ENCODE data around the gene NT5DC1. TPM values are rescaled to one million over a fixed set of nuclear protein-coding genes. Genes with fewer than 3 reads are reported as not detected.

NT5DC1 gene
- polyA plus RNA-seq, 1 of the 3 experiments (the other 2 are of a cell fraction): 20.3 TPM

DNA sequence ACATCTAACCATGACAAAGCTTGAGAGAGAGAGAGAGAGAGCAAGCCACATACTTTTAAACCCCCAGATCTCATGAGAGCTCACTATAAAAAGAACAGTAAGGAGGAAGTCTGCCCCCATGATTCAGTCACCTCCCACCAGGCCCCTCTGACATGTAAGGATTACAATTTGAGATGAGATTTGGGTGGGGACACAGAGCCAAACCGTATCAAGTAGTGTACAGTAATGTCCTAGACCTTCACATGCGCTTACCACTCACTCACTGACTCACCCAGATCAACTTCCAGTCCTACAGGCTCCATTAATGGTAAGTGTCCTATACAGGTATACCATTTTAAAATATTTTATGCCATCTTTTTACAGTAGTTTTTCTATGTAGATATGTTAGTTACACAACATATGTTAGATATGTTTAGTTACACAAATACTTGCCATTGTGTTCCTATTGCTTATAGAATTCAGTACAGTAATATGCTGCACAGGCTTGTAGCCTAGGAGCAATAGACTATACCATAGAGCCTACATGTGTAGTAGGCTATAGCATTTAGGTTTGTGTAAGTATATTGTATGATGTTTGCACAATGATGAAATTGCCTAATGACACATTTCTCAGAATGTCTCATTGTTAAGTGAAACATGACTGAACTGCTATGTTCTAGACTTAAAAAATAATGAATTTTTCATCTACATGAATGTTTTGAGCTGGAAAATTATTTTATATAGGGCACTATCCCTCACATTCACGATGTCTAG lies 167.4 kb downstream of the NT5DC1 start:
- H4K20me1 ChIP-seq (ENCODE audit: insufficient read depth): no peaks in the 10 kb centered on the region
- DNase-seq: no peak
- peaks cover 5 to 12% of the 10 kb centered on the region in 2 experiments; a peak in 3 of 4 replicates for H3K4me1 ChIP-seq (ENCODE audit: control insufficient read depth in 1 of 2, insufficient read depth in 2 of 2, low read depth in 1 of 2, low read length in 1 of 2)
- H3K79me2 ChIP-seq (ENCODE audit: insufficient read depth): peaks cover 12% of the 10 kb centered on the region
- TF ChIP-seq MXI1 (IDR thresholded peaks at IDR 0.05; ENCODE audit: low read depth, low read length) (no peak), NFIC (IDR thresholded peaks at IDR 0.05; ENCODE audit: borderline replicate concordance) (no peak), RAD21 (IDR thresholded peaks at IDR 0.05; ENCODE audit: low read length) (no peak), POLR2AphosphoS5 (IDR thresholded peaks at IDR 0.05; ENCODE audit: low read depth, low read length) (no peak), SMC3 (IDR thresholded peaks at IDR 0.05; ENCODE audit: low read depth, low read length) (no peak), FOXJ3 (CRISPR knock-in tag; IDR thresholded peaks at IDR 0.05) (no peak), YY1 (IDR thresholded peaks at IDR 0.05; ENCODE audit: low read depth) (no peak), EP300 (IDR thresholded peaks at IDR 0.05; ENCODE audit: borderline replicate concordance in 1 of 2, low read depth in 1 of 2, low read length in 1 of 2) (no peak), JUND (IDR thresholded peaks at IDR 0.05) (no peak), RXRA (IDR thresholded peaks at IDR 0.05; ENCODE audit: borderline replicate concordance, low read depth) (no peak), FOXM1 (IDR thresholded peaks at IDR 0.05; ENCODE audit: low read depth) (no peak)
- TF ChIP-seq, protein P1, sequence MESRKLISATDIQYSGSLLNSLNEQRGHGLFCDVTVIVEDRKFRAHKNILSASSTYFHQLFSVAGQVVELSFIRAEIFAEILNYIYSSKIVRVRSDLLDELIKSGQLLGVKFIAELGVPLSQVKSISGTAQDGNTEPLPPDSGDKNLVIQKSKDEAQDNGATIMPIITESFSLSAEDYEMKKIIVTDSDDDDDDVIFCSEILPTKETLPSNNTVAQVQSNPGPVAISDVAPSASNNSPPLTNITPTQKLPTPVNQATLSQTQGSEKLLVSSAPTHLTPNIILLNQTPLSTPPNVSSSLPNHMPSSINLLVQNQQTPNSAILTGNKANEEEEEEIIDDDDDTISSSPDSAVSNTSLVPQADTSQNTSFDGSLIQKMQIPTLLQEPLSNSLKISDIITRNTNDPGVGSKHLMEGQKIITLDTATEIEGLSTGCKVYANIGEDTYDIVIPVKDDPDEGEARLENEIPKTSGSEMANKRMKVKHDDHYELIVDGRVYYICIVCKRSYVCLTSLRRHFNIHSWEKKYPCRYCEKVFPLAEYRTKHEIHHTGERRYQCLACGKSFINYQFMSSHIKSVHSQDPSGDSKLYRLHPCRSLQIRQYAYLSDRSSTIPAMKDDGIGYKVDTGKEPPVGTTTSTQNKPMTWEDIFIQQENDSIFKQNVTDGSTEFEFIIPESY (IDR thresholded peaks at IDR 0.05; ENCODE audit: borderline replicate concordance, low read depth): no peak
- TF ChIP-seq, protein P2, sequence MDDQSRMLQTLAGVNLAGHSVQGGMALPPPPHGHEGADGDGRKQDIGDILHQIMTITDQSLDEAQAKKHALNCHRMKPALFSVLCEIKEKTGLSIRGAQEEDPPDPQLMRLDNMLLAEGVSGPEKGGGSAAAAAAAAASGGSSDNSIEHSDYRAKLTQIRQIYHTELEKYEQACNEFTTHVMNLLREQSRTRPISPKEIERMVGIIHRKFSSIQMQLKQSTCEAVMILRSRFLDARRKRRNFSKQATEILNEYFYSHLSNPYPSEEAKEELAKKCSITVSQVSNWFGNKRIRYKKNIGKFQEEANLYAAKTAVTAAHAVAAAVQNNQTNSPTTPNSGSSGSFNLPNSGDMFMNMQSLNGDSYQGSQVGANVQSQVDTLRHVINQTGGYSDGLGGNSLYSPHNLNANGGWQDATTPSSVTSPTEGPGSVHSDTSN (IDR thresholded peaks at IDR 0.05): no peak
- H3K9ac ChIP-seq: no peak overlapping the region
- ChIA-PET POLR2A (interaction anchor here (0.6 to 1.5 kb wide), 4 partner anchors 10 to 302 kb away, joined by 3 to 8 read pairs (median 6); partner anchors contain the start of genes TSPYL1 and TSPYL4), CTCF (interaction anchor here (0.6 to 5.3 kb wide), 46 partner anchors 9 to 576 kb away, joined by 3 to 59 read pairs (median 4); partner anchors contain the start of genes RSPH4A, RWDD1, TSPYL1 and TSPYL4)
- no peak overlapping the region for H3K4me2 ChIP-seq
- no peak overlapping the region; a peak in 1 of 4 replicates for H3K4me3 ChIP-seq (ENCODE audit: low read depth in 2 of 2, low read length in 1 of 2)
- peaks cover 17% of the 10 kb centered on the region for H3F3A ChIP-seq (replicated peaks; ENCODE audit: insufficient read depth)
- no peaks in the 10 kb centered on the region for H3K9me3 ChIP-seq
- H3K27ac ChIP-seq (ENCODE audit: low read depth in 2 of 2, low read length in 1 of 2): peak overlapping the region; percentile 10 to 63; a peak in 2 of 4 replicates
- no peaks in the 10 kb centered on the region for H3K9me2 ChIP-seq
- H2AFZ ChIP-seq (ENCODE audit: low read depth): no peak overlapping the region
- 47% methylated on average over 3 of the region's 3 CpGs for WGBS (ENCODE audit: low lambda C conversion rate)
- H3K27me3 ChIP-seq (ENCODE audit: insufficient read depth): no peaks in the 10 kb centered on the region
- H3K36me3 ChIP-seq (replicated peaks in 1 of 2; ENCODE audit: control insufficient read depth in 1 of 2, insufficient read depth in 2 of 2, low read length in 1 of 2): peaks cover 3 to 20% of the 10 kb centered on the region in 2 experiments
